SK-N-SH (cell line): Measurements from ENCODE around the gene KCNC3.

Experiments
- CTCF ChIP-seq: fragments of 200-600 bp; sonication (generic); IDR thresholded peaks from 2 replicates; pipeline ENCODE4 v1.6.1; 2017; ENCODE audit warnings: antibody characterized with exemption, mild to moderate bottlenecking, moderate library complexity
- EP300 ChIP-seq, 2 experiments: IDR thresholded peaks; 2 replicates each; pipeline versions ENCODE4 v1.4.0 to v1.6.1; 2012; ENCODE audit warnings: borderline replicate concordance in 1 of 2, low read depth in 1 of 2, low read length in 1 of 2
- GABPA ChIP-seq: IDR thresholded peaks from 2 replicates; pipeline ENCODE4 v1.4.0; 2012; ENCODE audit warnings: low read depth, mild to moderate bottlenecking
- JUND ChIP-seq: IDR thresholded peaks from 2 replicates; pipeline ENCODE4 v1.4.0; 2012
- MAX ChIP-seq: IDR thresholded peaks from 2 replicates; pipeline ENCODE4 v1.4.0; 2012; ENCODE audit warnings: low read depth
- MEF2A ChIP-seq: IDR thresholded peaks from 2 replicates; pipeline ENCODE4 v1.4.0; 2012; ENCODE audit warnings: low read depth, borderline replicate concordance
- NRF1 ChIP-seq: IDR thresholded peaks from 2 replicates; pipeline ENCODE4 v1.6.1; 2012; ENCODE audit warnings: low read depth, mild to moderate bottlenecking, low read length
- POLR2AphosphoS5 ChIP-seq: IDR thresholded peaks from 2 replicates; pipeline ENCODE4 v1.6.1; 2012; ENCODE audit warnings: low read depth, low read length
- RCOR1 ChIP-seq: fragments of 150-350 bp; IDR thresholded peaks from 2 replicates; pipeline ENCODE4 v1.6.1; 2017; ENCODE audit warnings: antibody characterized with exemption, low read length
- REST ChIP-seq: IDR thresholded peaks from 2 replicates; pipeline ENCODE4 v1.6.1; 2012; ENCODE audit warnings: mild to moderate bottlenecking, low read depth, low read length, moderate library complexity
- RFX5 ChIP-seq: IDR thresholded peaks from 2 replicates; pipeline ENCODE4 v1.6.1; 2012; ENCODE audit warnings: mild to moderate bottlenecking, improper control_type of control experiment, low read length
- RXRA ChIP-seq: IDR thresholded peaks from 2 replicates; pipeline ENCODE4 v1.4.0; 2012; ENCODE audit warnings: low read depth, mild to moderate bottlenecking, borderline replicate concordance
- SIN3A ChIP-seq: IDR thresholded peaks from 2 replicates; pipeline ENCODE4 v1.6.1; 2012; ENCODE audit warnings: low read depth, mild to moderate bottlenecking, low read length, moderate library complexity, borderline replicate concordance
- YY1 ChIP-seq: IDR thresholded peaks from 2 replicates; pipeline ENCODE4 v1.4.0; 2012; ENCODE audit warnings: low read depth, mild to moderate bottlenecking

GRCh38 chr19:50358483-50359327, 29.5 kb upstream of the KCNC3 start:
- TF ChIP-seq JUND: no peak
- no peak for TF ChIP-seq CTCF
- no peak for TF ChIP-seq MAX
- no peak for TF ChIP-seq SIN3A
- TF ChIP-seq YY1: no peak
- TF ChIP-seq REST: no peak
- TF ChIP-seq EP300 (IDR thresholded peaks at IDR 0.05; ENCODE audit: borderline replicate concordance in 1 of 2, low read depth in 1 of 2, low read length in 1 of 2): no peak
- no peak for TF ChIP-seq RCOR1
- no peak for TF ChIP-seq GABPA
- no peak for TF ChIP-seq POLR2AphosphoS5
- TF ChIP-seq MEF2A: no peak
- TF ChIP-seq RXRA: no peak
- peak; percentile 79 for TF ChIP-seq NRF1
- no peak for TF ChIP-seq RFX5
